Right atrium auricular region (tissue), 2 donors: ENCODE data around the gene TMOD4. TPM values are rescaled to one million over a fixed set of nuclear protein-coding genes. Genes with fewer than 3 reads are reported as not detected.

Experiments used
- DNase-seq: peaks from one replicate; pipeline ENCODE4 v3.0.0-alpha.2; 2019; ENCODE audit warnings: low spot score
- H3K27ac ChIP-seq, 2 donors: fragments of 200-600 bp; sonication (generic); 1 replicate in 1 of 2; 2 replicates in 1 of 2; pipeline ENCODE4 v1.5.1; 2016 to 2019
- H3K27me3 ChIP-seq, 2 donors: fragments of 200-600 bp; sonication (generic); one replicate each; pipeline versions ENCODE4 v1.5.1 to v1.6.0; 2017 to 2019
- H3K36me3 ChIP-seq: fragments of 200-600 bp; sonication (generic); one replicate; pipeline ENCODE4 v1.5.1; 2016
- H3K4me1 ChIP-seq, 2 donors: fragments of 200-600 bp; sonication (generic); one replicate each; pipeline versions ENCODE4 v1.5.1 to v1.6.0; 2017 to 2019
- H3K4me3 ChIP-seq, 2 donors: fragments of 200-600 bp; sonication (generic); 1 replicate in 1 of 2; 2 replicates in 1 of 2; pipeline ENCODE4 v1.5.1; 2017 to 2019; ENCODE audit warnings: mild to moderate bottlenecking in 1 of 2, moderate library complexity in 1 of 2
- H3K9me3 ChIP-seq, 2 donors: fragments of 200-600 bp; sonication (generic); one replicate each; pipeline ENCODE4 v1.5.1; 2019
- total RNA-seq, 2 donors: library from RNA; depleted of rRNA; stranded (reverse); fragments of >200 nt; gene quantifications; one replicate each; pipeline ENCODE4 v1.1.0, GENCODE V29; 2016
- TF ChIP-seq, protein P1 (sequence below), 2 donors: fragments of 200-600 bp; sonication (generic); IDR thresholded peaks; one replicate each; pipeline ENCODE4 v1.5.1; 2019; ENCODE audit warnings: antibody characterized with exemption in 2 of 2

TMOD4 gene
- total RNA-seq, 2 donors from 2014 or later: not detected

DNA sequence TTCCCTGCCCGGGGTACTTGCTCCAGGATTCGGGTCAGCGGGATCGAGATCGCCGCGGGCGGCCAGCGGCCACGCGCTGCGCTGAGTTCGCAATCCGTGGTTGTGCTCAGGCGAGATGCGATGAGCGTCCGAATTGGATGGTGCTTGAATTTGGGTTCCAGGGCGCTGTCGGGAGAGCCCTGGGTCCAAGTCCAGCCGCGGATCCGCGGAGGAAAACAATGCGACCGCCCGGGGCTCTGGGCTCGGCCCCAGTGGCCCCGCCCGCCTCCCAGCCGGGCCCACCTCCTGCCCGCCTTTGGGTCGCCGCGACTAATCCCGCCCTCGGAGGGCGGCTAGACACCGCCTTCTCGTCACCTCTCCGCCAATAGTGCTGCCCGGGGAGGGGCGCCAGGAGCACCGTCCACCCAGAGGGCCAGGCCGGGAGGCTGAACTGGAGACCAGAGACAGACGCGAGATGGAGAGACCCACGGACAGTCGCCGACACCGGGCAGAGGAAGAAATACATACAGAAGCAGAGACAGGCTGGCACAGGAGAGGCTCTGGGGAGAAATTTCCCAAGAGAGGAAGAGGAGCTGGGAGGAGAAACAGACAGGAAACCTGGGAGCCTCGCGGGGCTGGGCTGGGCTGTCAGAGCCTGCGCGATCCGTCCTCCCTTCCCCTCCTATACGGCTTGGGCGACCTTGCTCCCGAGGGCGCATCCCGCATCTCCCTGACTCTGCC, 29.2 kb downstream of the TMOD4 start, which contains the start of gene SEMA6C:
SEMA6C (minus strand) TSS at position 220 of the 720 bp plus-strand sequence. CDS start 4,010 bp downstream, outside the sequence.
- H3K36me3 ChIP-seq: no peaks in the 10 kb centered on the region
- peak within 1 kb of the TSS; percentile 88 to 92 for H3K27ac ChIP-seq
- no peaks in the 10 kb centered on the region for H3K9me3 ChIP-seq
- peaks cover 0 to 50% of the 10 kb centered on the region in 2 donors for H3K4me1 ChIP-seq
- H3K27me3 ChIP-seq: no peaks in the 10 kb centered on the region
- TF ChIP-seq, protein P1, sequence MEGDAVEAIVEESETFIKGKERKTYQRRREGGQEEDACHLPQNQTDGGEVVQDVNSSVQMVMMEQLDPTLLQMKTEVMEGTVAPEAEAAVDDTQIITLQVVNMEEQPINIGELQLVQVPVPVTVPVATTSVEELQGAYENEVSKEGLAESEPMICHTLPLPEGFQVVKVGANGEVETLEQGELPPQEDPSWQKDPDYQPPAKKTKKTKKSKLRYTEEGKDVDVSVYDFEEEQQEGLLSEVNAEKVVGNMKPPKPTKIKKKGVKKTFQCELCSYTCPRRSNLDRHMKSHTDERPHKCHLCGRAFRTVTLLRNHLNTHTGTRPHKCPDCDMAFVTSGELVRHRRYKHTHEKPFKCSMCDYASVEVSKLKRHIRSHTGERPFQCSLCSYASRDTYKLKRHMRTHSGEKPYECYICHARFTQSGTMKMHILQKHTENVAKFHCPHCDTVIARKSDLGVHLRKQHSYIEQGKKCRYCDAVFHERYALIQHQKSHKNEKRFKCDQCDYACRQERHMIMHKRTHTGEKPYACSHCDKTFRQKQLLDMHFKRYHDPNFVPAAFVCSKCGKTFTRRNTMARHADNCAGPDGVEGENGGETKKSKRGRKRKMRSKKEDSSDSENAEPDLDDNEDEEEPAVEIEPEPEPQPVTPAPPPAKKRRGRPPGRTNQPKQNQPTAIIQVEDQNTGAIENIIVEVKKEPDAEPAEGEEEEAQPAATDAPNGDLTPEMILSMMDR (IDR thresholded peaks at IDR 0.05): no peak
- H3K4me3 ChIP-seq: peak within 1 kb of the TSS; percentile 81 to 93
- DNase-seq: peak; percentile 94

DNA sequence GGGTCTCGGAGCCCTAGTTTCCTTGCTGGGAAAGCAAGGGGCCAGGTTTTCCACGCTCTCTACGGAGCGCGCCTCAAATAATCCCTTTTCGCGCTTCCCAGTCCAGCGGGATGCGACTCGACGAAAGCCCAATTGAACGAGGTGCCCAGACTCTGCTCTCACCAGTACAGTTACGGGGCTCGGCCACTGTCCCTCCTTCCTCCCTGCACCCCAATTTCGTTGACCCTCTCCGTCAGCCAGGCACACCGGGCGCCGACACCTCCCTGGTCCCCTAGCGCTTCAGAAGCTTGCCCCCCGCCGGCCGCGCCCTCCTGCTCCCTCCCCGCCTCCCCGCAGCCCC, 29.7 kb downstream of the TMOD4 start:
- peaks cover 0 to 50% of the 10 kb centered on the region in 2 donors for H3K4me1 ChIP-seq
- peak overlapping the region; percentile 88 to 92 for H3K27ac ChIP-seq
- peak overlapping the region; percentile 81 to 93 for H3K4me3 ChIP-seq
- no peaks in the 10 kb centered on the region for H3K9me3 ChIP-seq
- TF ChIP-seq, protein P1 (IDR thresholded peaks at IDR 0.05): no peak
- DNase-seq: no peak
- no peaks in the 10 kb centered on the region for H3K27me3 ChIP-seq
- no peaks in the 10 kb centered on the region for H3K36me3 ChIP-seq

DNA sequence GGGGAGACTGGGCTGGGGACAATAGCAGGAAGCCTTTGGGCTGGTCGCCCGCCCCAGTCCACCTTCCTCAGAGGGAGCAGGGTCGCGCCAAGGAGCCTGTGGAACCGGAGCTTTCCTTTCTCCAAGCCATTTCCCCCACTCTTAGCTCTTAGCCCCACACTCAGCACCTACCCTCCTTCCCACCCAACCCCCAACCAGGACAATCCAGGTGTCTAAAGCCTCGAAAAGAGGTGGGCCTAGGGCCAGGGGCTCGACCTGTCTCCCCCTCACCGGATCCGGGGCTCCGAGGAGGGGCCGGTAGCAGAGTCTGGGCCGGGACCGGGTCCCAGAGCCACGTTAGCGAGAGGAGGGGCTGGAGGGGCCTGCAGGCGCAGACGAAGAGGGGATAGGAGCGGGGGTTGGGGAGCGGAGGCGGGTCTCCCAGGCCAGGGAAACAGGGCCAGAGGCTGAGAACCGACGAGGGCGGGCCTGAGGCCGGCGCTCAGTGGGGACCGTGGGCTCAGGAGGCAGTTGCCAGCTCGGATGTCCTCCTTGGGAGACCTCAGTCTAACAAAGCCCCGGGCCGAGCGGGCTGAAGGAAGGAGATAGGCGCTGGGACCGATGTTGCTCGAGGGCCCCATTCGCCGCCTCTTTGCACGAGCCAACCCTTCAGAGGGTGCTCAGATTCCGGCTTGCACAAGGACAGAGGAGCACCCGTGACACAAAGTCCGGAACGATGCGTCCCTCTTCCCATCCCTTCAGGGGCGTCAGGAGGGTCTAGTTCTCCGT, 30.3 kb downstream of the TMOD4 start:
- Histone ChIP-seq H3K27ac (peak overlapping the region; percentile 88 to 92), H3K27me3 (no peaks in the 10 kb centered on the region), H3K4me3 (peak overlapping the region; percentile 81 to 93), H3K4me1 (peaks cover 0 to 50% of the 10 kb centered on the region in 2 donors), H3K36me3 (no peaks in the 10 kb centered on the region), H3K9me3 (no peaks in the 10 kb centered on the region)
- DNase-seq: no peak
- TF ChIP-seq, protein P1 (IDR thresholded peaks at IDR 0.05): no peak

DNA sequence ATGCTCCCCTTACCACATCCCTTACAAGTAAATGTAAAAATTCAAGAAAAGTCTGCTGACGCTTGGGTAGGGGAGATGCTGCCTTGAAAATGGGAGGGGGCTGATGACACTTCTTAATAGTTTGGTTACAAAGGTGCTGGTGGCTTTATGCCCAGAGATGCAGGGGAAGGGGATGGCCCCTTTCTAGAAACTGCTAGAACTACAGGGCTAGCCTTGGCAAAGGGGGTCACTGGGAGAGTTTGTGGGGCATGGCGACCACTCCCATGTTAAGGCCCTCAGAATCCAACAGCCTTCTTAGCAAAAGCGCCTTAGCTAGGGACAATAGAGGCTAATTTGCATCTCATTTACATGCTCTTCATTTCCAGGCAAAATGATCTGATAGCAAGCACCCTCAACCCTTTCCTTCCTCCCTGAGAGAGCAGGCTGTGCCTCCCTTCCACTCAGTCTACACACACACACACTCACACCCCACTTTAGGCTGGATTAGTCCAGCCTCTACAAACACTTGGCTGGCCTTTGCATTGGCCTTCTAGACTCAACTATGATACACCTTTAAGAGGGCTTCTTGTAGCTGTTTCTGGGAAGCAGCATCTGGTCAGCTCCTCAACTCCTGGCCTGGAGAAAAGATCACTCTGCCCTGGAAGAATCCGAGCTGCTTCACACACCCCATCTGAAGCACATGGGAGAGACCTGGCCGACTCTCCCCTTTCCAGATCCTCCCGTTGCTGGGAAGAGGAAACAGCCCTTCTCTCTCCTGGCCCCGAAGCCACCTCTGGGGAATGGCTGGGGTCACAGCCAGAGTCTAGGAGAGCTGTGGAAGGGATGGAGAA, 31.1 kb downstream of the TMOD4 start:
- DNase-seq: no peak
- Histone ChIP-seq H3K27me3 (no peaks in the 10 kb centered on the region), H3K4me1 (peaks cover 0 to 50% of the 10 kb centered on the region in 2 donors), H3K4me3 (peak overlapping the region; percentile 81 to 93), H3K9me3 (no peaks in the 10 kb centered on the region), H3K36me3 (peaks cover 5% of the 10 kb centered on the region), H3K27ac (peak overlapping the region; percentile 88 to 92)
- TF ChIP-seq, protein P1 (IDR thresholded peaks at IDR 0.05): no peak

DNA sequence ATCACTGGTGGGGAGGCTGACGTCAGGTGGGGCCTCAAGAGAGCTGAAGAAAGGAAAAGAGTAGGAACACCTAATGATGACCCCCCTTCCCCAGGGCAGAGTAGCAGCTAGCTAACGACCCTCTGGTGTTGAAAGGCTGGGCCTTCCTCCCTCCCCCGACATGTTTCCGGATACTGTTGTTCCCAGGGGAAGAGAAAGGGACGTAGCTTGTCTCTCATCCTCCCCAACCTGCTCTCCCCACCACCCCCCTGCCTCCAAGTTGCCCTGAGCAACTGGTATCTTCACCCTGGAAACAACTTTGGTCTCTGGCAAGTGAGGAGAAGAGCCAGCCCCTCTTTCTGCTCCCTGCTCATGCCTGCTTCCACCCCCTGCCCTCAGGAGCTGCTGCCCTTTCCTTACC, 31.8 kb downstream of the TMOD4 start:
- TF ChIP-seq, protein P1 (IDR thresholded peaks at IDR 0.05): no peak
- Histone ChIP-seq H3K36me3 (peaks cover 11% of the 10 kb centered on the region), H3K27ac (peak overlapping the region; percentile 88 to 92), H3K9me3 (no peaks in the 10 kb centered on the region), H3K27me3 (no peaks in the 10 kb centered on the region), H3K4me3 (no peak overlapping the region), H3K4me1 (peaks cover 0 to 50% of the 10 kb centered on the region in 2 donors)
- DNase-seq: no peak
